D721Med (cell line): Measurements from ENCODE around the gene FOSL2.

Experiments
- DNase-seq: peaks from one replicate; pipeline ENCODE4 v3.0.0; 2011; ENCODE audit warnings: low spot score; ENCODE audit not compliant: insufficient read length
- FAIRE-seq: peaks from 2 replicates; lab custom pipeline; 2011; peaks lifted over from hg19 to GRCh38; lab: Jason Lieb, UNC
- CTCF ChIP-seq: IDR thresholded peaks from 2 replicates; pipeline ENCODE4 v1.5.1; 2012; ENCODE audit warnings: mild to moderate bottlenecking, control low read depth; ENCODE audit not compliant: insufficient read depth; ENCODE audit errors: missing control alignments

Gene FOSL2

GRCh38 chr2:28414583-28414982, 21.9 kb downstream of the FOSL2 start:
- no peak for TF ChIP-seq CTCF
- no peak for FAIRE-seq
- no peak for DNase-seq

- no peak for TF ChIP-seq CTCF
- FAIRE-seq (no peak), DNase-seq (no peak)
Observed at GRCh38 chr2:28415010-28415409, 22.4 kb downstream of the FOSL2 start.

- DNase-seq (no peak), FAIRE-seq (no peak)
Observed at GRCh38 chr2:28415715-28416114, 23.1 kb downstream of the FOSL2 start.

GRCh38 chr2:28419003-28419402, 26.3 kb downstream of the FOSL2 start:
- FAIRE-seq (no peak), DNase-seq (no peak)
- TF ChIP-seq CTCF, result no peak

More at GRCh38 chr2:28415715-28416114, 23.1 kb downstream of the FOSL2 start:
- TF ChIP-seq CTCF, result no peak

GRCh38 chr2:28419443-28420270, 27.0 kb downstream of the FOSL2 start:
- no peak for TF ChIP-seq CTCF
- DNase-seq, result no peak
- no peak for FAIRE-seq

- no peak for TF ChIP-seq CTCF
- no peak for DNase-seq
- no peak for FAIRE-seq
Observed at GRCh38 chr2:28420722-28421121, 28.1 kb downstream of the FOSL2 start.
